Measurements from ENCODE around the gene CBX2.
A peak's percentile ranks its signal among the peaks of the same experiment; 100 is the strongest.

Gene CBX2

GRCh38 chr17:79777894-79778503 lies at the start of gene CBX2:
Gene CBX2, plus strand, starts transcription at chr17:79778148. Its CDS starts 88 bp downstream, at chr17:79778236.
- Mint-ChIP-seq H3K36me3 (no peaks in the 10 kb centered on the region), H3K27me3 (peaks cover 36% of the 10 kb centered on the region), H3K9me3 (ENCODE audit: low read depth) (no peaks in the 10 kb centered on the region)

GRCh38 chr17:79728169-79728907 lies 49.6 kb upstream of the CBX2 start:
- H3K4me1 Mint-ChIP-seq (ENCODE audit: low read depth), result peaks cover 20% of the 10 kb centered on the region
- no peaks in the 10 kb centered on the region for H3K27me3 Mint-ChIP-seq
- no peaks in the 10 kb centered on the region for H3K36me3 Mint-ChIP-seq
- H3K9me3 Mint-ChIP-seq (ENCODE audit: low read depth), result no peaks in the 10 kb centered on the region
- peak overlapping the region; percentile 75 for H3K27ac Mint-ChIP-seq
- peak overlapping the region; percentile 72 for H3K4me3 Mint-ChIP-seq

More at GRCh38 chr17:79777894-79778503, at the start of gene CBX2:
- H3K27ac Mint-ChIP-seq, result peak within 1 kb of the TSS; percentile 3
- peaks cover 41% of the 10 kb centered on the region for H3K4me1 Mint-ChIP-seq (ENCODE audit: low read depth)
- peak within 1 kb of the TSS; percentile 88 for H3K4me3 Mint-ChIP-seq

- no peaks in the 10 kb centered on the region for H3K27me3 Mint-ChIP-seq
- H3K4me3 Mint-ChIP-seq, result peak overlapping the region; percentile 30
- no peaks in the 10 kb centered on the region for H3K36me3 Mint-ChIP-seq
- peaks cover 22% of the 10 kb centered on the region for H3K4me1 Mint-ChIP-seq (ENCODE audit: low read depth)
- H3K9me3 Mint-ChIP-seq (ENCODE audit: low read depth), result no peaks in the 10 kb centered on the region
- H3K27ac Mint-ChIP-seq, result peak overlapping the region; percentile 75
Observed at GRCh38 chr17:79728908-79729471, 49.0 kb upstream of the CBX2 start.

GRCh38 chr17:79729761-79730160 lies 48.2 kb upstream of the CBX2 start:
- no peaks in the 10 kb centered on the region for H3K36me3 Mint-ChIP-seq
- H3K9me3 Mint-ChIP-seq (ENCODE audit: low read depth), result no peaks in the 10 kb centered on the region
- H3K27ac Mint-ChIP-seq, result no peak overlapping the region
- H3K4me1 Mint-ChIP-seq (ENCODE audit: low read depth), result peaks cover 22% of the 10 kb centered on the region
- H3K27me3 Mint-ChIP-seq, result no peaks in the 10 kb centered on the region
- peak overlapping the region; percentile 46 for H3K4me3 Mint-ChIP-seq

- no peaks in the 10 kb centered on the region for H3K9me3 Mint-ChIP-seq (ENCODE audit: low read depth)
- H3K36me3 Mint-ChIP-seq, result no peaks in the 10 kb centered on the region
- peaks cover 22% of the 10 kb centered on the region for H3K4me1 Mint-ChIP-seq (ENCODE audit: low read depth)
- no peaks in the 10 kb centered on the region for H3K27me3 Mint-ChIP-seq
- no peak overlapping the region for H3K27ac Mint-ChIP-seq
- H3K4me3 Mint-ChIP-seq, result no peak overlapping the region
Observed at GRCh38 chr17:79730437-79730768, 47.5 kb upstream of the CBX2 start.

GRCh38 chr17:79730769-79731483 lies 47.0 kb upstream of the CBX2 start, which contains the start of gene ENPP7:
Gene ENPP7, plus strand, starts transcription at chr17:79730943. Its CDS starts 197 bp downstream, at chr17:79731140.
- Mint-ChIP-seq H3K4me3 (peak within 1 kb of the TSS; percentile 46), H3K36me3 (no peaks in the 10 kb centered on the region), H3K4me1 (ENCODE audit: low read depth) (peaks cover 22% of the 10 kb centered on the region), H3K27ac (no peak within 1 kb of the TSS), H3K9me3 (ENCODE audit: low read depth) (no peaks in the 10 kb centered on the region), H3K27me3 (no peaks in the 10 kb centered on the region)

GRCh38 chr17:79732254-79732653 lies 45.7 kb upstream of the CBX2 start:
- Mint-ChIP-seq H3K4me1 (ENCODE audit: low read depth) (peaks cover 22% of the 10 kb centered on the region), H3K4me3 (peak overlapping the region; percentile 60), H3K27me3 (peaks cover 2% of the 10 kb centered on the region), H3K9me3 (ENCODE audit: low read depth) (no peaks in the 10 kb centered on the region), H3K27ac (no peak overlapping the region), H3K36me3 (no peaks in the 10 kb centered on the region)

- Mint-ChIP-seq H3K9me3 (ENCODE audit: low read depth) (no peaks in the 10 kb centered on the region), H3K27me3 (peaks cover 2% of the 10 kb centered on the region), H3K4me3 (peak overlapping the region; percentile 60)
Observed at GRCh38 chr17:79732804-79733691, 44.9 kb upstream of the CBX2 start.

GRCh38 chr17:79733692-79734070 lies 44.3 kb upstream of the CBX2 start:
- H3K4me3 Mint-ChIP-seq, result no peak overlapping the region
- no peaks in the 10 kb centered on the region for H3K9me3 Mint-ChIP-seq (ENCODE audit: low read depth)
- H3K36me3 Mint-ChIP-seq, result no peaks in the 10 kb centered on the region
- peaks cover 13% of the 10 kb centered on the region for H3K4me1 Mint-ChIP-seq (ENCODE audit: low read depth)
- H3K27ac Mint-ChIP-seq, result peak overlapping the region; percentile 61
- peaks cover 2% of the 10 kb centered on the region for H3K27me3 Mint-ChIP-seq

More at GRCh38 chr17:79732804-79733691, 44.9 kb upstream of the CBX2 start:
- Mint-ChIP-seq H3K4me1 (ENCODE audit: low read depth) (peaks cover 18% of the 10 kb centered on the region), H3K36me3 (no peaks in the 10 kb centered on the region), H3K27ac (peak overlapping the region; percentile 61)

GRCh38 chr17:79735096-79735495 lies 42.9 kb upstream of the CBX2 start:
- H3K4me1 Mint-ChIP-seq (ENCODE audit: low read depth), result peaks cover 10% of the 10 kb centered on the region
- H3K36me3 Mint-ChIP-seq, result no peaks in the 10 kb centered on the region
- no peak overlapping the region for H3K4me3 Mint-ChIP-seq
- no peak overlapping the region for H3K27ac Mint-ChIP-seq
- no peaks in the 10 kb centered on the region for H3K9me3 Mint-ChIP-seq (ENCODE audit: low read depth)
- H3K27me3 Mint-ChIP-seq, result peaks cover 4% of the 10 kb centered on the region

- H3K4me3 Mint-ChIP-seq, result no peak overlapping the region
- H3K27me3 Mint-ChIP-seq, result peaks cover 4% of the 10 kb centered on the region
- no peaks in the 10 kb centered on the region for H3K9me3 Mint-ChIP-seq (ENCODE audit: low read depth)
- H3K4me1 Mint-ChIP-seq (ENCODE audit: low read depth), result peaks cover 12% of the 10 kb centered on the region
- H3K27ac Mint-ChIP-seq, result no peak overlapping the region
- H3K36me3 Mint-ChIP-seq, result no peaks in the 10 kb centered on the region
Observed at GRCh38 chr17:79737046-79737921, 40.7 kb upstream of the CBX2 start.

GRCh38 chr17:79737922-79738578 lies 39.9 kb upstream of the CBX2 start:
- Mint-ChIP-seq H3K36me3 (no peaks in the 10 kb centered on the region), H3K27me3 (peaks cover 4% of the 10 kb centered on the region), H3K4me3 (no peak overlapping the region), H3K4me1 (ENCODE audit: low read depth) (peaks cover 6% of the 10 kb centered on the region), H3K9me3 (ENCODE audit: low read depth) (no peaks in the 10 kb centered on the region), H3K27ac (no peak overlapping the region)

GRCh38 chr17:79738643-79739042 lies 39.3 kb upstream of the CBX2 start:
- Mint-ChIP-seq H3K4me3 (no peak overlapping the region), H3K9me3 (ENCODE audit: low read depth) (no peaks in the 10 kb centered on the region), H3K27me3 (peaks cover 4% of the 10 kb centered on the region), H3K36me3 (no peaks in the 10 kb centered on the region), H3K27ac (no peak overlapping the region), H3K4me1 (ENCODE audit: low read depth) (peaks cover 2% of the 10 kb centered on the region)
